Measurements from ENCODE around the gene SHROOM4.

Gene SHROOM4

GRCh38 chrX:50825825-50826224 lies 11.8 kb upstream of the SHROOM4 start:
- no peaks in the 10 kb centered on the region for H3K79me2 ChIP-seq (ENCODE audit: insufficient read depth, low read length)
- H3K4me2 ChIP-seq (ENCODE audit: insufficient read depth, low read length), result no peak overlapping the region
- no peak overlapping the region for H3K27ac ChIP-seq (ENCODE audit: low read length)
- no peak overlapping the region for H3K4me3 ChIP-seq (ENCODE audit: low read depth in 1 of 2, low read length in 2 of 2)
- no peaks in the 10 kb centered on the region for H4K20me1 ChIP-seq (ENCODE audit: insufficient read depth, low read length)
- no peak overlapping the region for H2AFZ ChIP-seq (ENCODE audit: low read depth, low read length)
- no peaks in the 10 kb centered on the region for H3K27me3 ChIP-seq (ENCODE audit: insufficient read depth, low read length, poor library complexity)
- H3K9me3 ChIP-seq (ENCODE audit: insufficient read depth, low read length, severe bottlenecking), result no peaks in the 10 kb centered on the region
- H3K36me3 ChIP-seq (ENCODE audit: insufficient read depth, low read length), result no peaks in the 10 kb centered on the region
- no peak for TF ChIP-seq EZH2 (IDR thresholded peaks at IDR 0.05; ENCODE audit: borderline replicate concordance, low read depth, low read length, severe bottlenecking)
- no peak for TF ChIP-seq CTCF (IDR thresholded peaks at IDR 0.05; ENCODE audit: borderline replicate concordance, extremely low read depth, low read length, poor library complexity, severe bottlenecking)
- no peak overlapping the region for H3K9ac ChIP-seq (ENCODE audit: low read depth, low read length)
- DNase-seq, result no peak
- H3K4me1 ChIP-seq (ENCODE audit: insufficient read depth, low read length), result no peaks in the 10 kb centered on the region
- no peak for ATAC-seq (ENCODE audit: insufficient read depth, low read depth)

DNA sequence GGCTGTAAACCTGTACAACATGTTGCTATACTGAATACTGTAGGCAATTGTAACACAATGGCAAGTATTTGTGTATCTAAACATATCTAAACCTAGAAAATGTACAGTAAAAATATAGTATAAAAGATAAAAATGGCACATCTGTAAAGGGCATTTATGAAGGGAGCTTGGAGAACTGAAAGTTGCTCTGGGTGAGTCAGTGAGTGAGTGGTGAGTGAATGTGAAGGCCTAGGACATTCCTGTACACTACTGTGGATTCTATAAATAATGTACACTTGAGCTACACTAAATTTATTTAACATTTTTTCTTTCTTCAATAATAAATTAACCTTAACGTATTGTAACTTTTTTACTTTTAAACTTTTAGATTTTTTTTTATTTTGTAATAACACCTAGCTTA lies 5.0 kb upstream of the SHROOM4 start:
- no peak for ATAC-seq (ENCODE audit: insufficient read depth, low read depth)

DNA sequence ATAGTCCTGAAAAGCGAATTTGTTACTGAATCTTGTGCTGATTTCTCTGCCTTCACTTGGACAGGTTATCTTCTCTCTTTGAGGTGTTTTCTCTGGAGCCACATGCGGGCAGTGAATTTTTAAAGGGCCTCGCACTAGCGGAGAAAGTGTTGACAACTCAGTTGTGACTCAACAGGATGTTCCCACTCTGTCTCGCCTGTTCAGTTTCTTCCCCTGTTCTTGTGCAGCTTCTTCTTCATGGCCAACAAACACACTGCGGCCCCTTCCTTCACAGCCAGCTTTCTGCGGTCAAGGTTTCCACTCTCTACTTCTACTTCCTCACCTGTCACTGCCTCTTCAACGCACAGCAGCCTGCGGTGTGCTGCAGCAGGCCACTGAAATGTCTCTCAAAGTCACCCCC lies 1.1 kb upstream of the SHROOM4 start:
- Histone ChIP-seq H3K27ac (ENCODE audit: low read length) (no peak overlapping the region), H4K20me1 (ENCODE audit: insufficient read depth, low read length) (no peaks in the 10 kb centered on the region), H3K4me3 (ENCODE audit: low read depth in 1 of 2, low read length in 2 of 2) (no peak overlapping the region), H2AFZ (ENCODE audit: low read depth, low read length) (no peak overlapping the region), H3K36me3 (ENCODE audit: insufficient read depth, low read length) (no peaks in the 10 kb centered on the region), H3K9me3 (ENCODE audit: insufficient read depth, low read length, severe bottlenecking) (no peaks in the 10 kb centered on the region), H3K27me3 (ENCODE audit: insufficient read depth, low read length, poor library complexity) (no peaks in the 10 kb centered on the region), H3K79me2 (ENCODE audit: insufficient read depth, low read length) (no peaks in the 10 kb centered on the region), H3K4me2 (ENCODE audit: insufficient read depth, low read length) (no peak overlapping the region), H3K9ac (ENCODE audit: low read depth, low read length) (no peak overlapping the region), H3K4me1 (ENCODE audit: insufficient read depth, low read length) (no peaks in the 10 kb centered on the region)
- TF ChIP-seq EZH2 (IDR thresholded peaks at IDR 0.05; ENCODE audit: borderline replicate concordance, low read depth, low read length, severe bottlenecking) (no peak), CTCF (IDR thresholded peaks at IDR 0.05; ENCODE audit: borderline replicate concordance, extremely low read depth, low read length, poor library complexity, severe bottlenecking) (no peak)
- DNase-seq, result no peak
- no peak for ATAC-seq (ENCODE audit: insufficient read depth, low read depth)

More for the DNA sequence above, 5.0 kb upstream of the SHROOM4 start:
- no peak overlapping the region for H3K4me2 ChIP-seq (ENCODE audit: insufficient read depth, low read length)
- no peak overlapping the region for H3K27ac ChIP-seq (ENCODE audit: low read length)
- TF ChIP-seq CTCF (IDR thresholded peaks at IDR 0.05; ENCODE audit: borderline replicate concordance, extremely low read depth, low read length, poor library complexity, severe bottlenecking) (no peak), EZH2 (IDR thresholded peaks at IDR 0.05; ENCODE audit: borderline replicate concordance, low read depth, low read length, severe bottlenecking) (no peak)
- H4K20me1 ChIP-seq (ENCODE audit: insufficient read depth, low read length), result no peaks in the 10 kb centered on the region
- H3K79me2 ChIP-seq (ENCODE audit: insufficient read depth, low read length), result no peaks in the 10 kb centered on the region
- no peak overlapping the region for H3K9ac ChIP-seq (ENCODE audit: low read depth, low read length)
- H3K9me3 ChIP-seq (ENCODE audit: insufficient read depth, low read length, severe bottlenecking), result no peaks in the 10 kb centered on the region
- no peak overlapping the region for H2AFZ ChIP-seq (ENCODE audit: low read depth, low read length)
- H3K4me3 ChIP-seq (ENCODE audit: low read depth in 1 of 2, low read length in 2 of 2), result no peak overlapping the region
- H3K27me3 ChIP-seq (ENCODE audit: insufficient read depth, low read length, poor library complexity), result no peaks in the 10 kb centered on the region
- H3K36me3 ChIP-seq (ENCODE audit: insufficient read depth, low read length), result no peaks in the 10 kb centered on the region
- no peak for DNase-seq
- H3K4me1 ChIP-seq (ENCODE audit: insufficient read depth, low read length), result no peaks in the 10 kb centered on the region

DNA sequence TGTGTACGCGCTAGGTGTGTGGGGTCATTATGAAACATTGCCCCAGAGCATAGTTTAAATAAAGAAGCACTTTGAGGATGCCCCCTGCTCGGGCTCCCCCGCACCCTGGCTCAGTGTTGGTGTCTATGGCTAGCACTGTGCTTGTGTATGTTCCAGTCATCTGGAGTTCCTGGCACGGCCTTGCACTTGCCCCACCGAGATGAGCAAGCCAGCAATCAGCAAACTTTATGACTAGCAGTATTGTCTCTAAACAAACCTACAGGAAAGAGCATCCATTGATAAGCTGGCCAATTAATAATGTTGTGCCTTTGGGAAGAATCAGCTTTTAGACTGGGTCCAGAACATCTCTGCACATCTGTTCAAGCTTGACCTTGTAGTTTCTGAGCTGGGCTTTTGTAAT lies 707 bp upstream of the SHROOM4 start:
- H3K27me3 ChIP-seq (ENCODE audit: insufficient read depth, low read length, poor library complexity), result no peaks in the 10 kb centered on the region
- H3K4me2 ChIP-seq (ENCODE audit: insufficient read depth, low read length), result no peak overlapping the region
- H3K27ac ChIP-seq (ENCODE audit: low read length), result no peak overlapping the region
- H2AFZ ChIP-seq (ENCODE audit: low read depth, low read length), result no peak overlapping the region
- DNase-seq (no peak), ATAC-seq (ENCODE audit: insufficient read depth, low read depth) (no peak)
- H3K4me3 ChIP-seq (ENCODE audit: low read depth in 1 of 2, low read length in 2 of 2), result no peak overlapping the region
- H3K36me3 ChIP-seq (ENCODE audit: insufficient read depth, low read length), result no peaks in the 10 kb centered on the region
- TF ChIP-seq EZH2 (IDR thresholded peaks at IDR 0.05; ENCODE audit: borderline replicate concordance, low read depth, low read length, severe bottlenecking) (no peak), CTCF (IDR thresholded peaks at IDR 0.05; ENCODE audit: borderline replicate concordance, extremely low read depth, low read length, poor library complexity, severe bottlenecking) (no peak)
- H3K9ac ChIP-seq (ENCODE audit: low read depth, low read length), result no peak overlapping the region
- no peaks in the 10 kb centered on the region for H4K20me1 ChIP-seq (ENCODE audit: insufficient read depth, low read length)
- no peaks in the 10 kb centered on the region for H3K4me1 ChIP-seq (ENCODE audit: insufficient read depth, low read length)
- H3K9me3 ChIP-seq (ENCODE audit: insufficient read depth, low read length, severe bottlenecking), result no peaks in the 10 kb centered on the region
- no peaks in the 10 kb centered on the region for H3K79me2 ChIP-seq (ENCODE audit: insufficient read depth, low read length)

Data from DND-41 (cell line).